ENCODE measurements around the gene GRIK1.

The GRIK1 gene

GRCh38 chr21:29775462-29775861 lies 164.3 kb downstream of the GRIK1 start:
- no peak for DNase-seq

GRCh38 chr21:29771491-29772066 lies 168.2 kb downstream of the GRIK1 start:
- DNase-seq, result no peak

GRCh38 chr21:29763674-29764073 lies 176.1 kb downstream of the GRIK1 start:
- no peak for DNase-seq

GRCh38 chr21:29762570-29763082 lies 177.2 kb downstream of the GRIK1 start:
- DNase-seq, result no peak

- no peak for DNase-seq
These were observed 186.6 kb downstream of the GRIK1 start for GRCh38 chr21:29753216-29753615.

GRCh38 chr21:29751473-29752185 lies 188.2 kb downstream of the GRIK1 start:
- DNase-seq, result no peak

- DNase-seq, result no peak
These were observed 189.8 kb downstream of the GRIK1 start for GRCh38 chr21:29749957-29750356.

GRCh38 chr21:29749223-29749622 lies 190.6 kb downstream of the GRIK1 start:
- no peak for DNase-seq

GRCh38 chr21:29748391-29749167 lies 191.2 kb downstream of the GRIK1 start:
- DNase-seq, result no peak

- no peak for DNase-seq
These were observed 198.0 kb downstream of the GRIK1 start for GRCh38 chr21:29741761-29742160.

- peak; percentile 9 to 65 (median 50) for DNase-seq
These were observed 200.6 kb downstream of the GRIK1 start for GRCh38 chr21:29739176-29739575.

- no peak for DNase-seq
These were observed 201.1 kb downstream of the GRIK1 start for GRCh38 chr21:29738730-29739129.

GRCh38 chr21:29737186-29737585 lies 202.6 kb downstream of the GRIK1 start:
- DNase-seq, result peak in 2 of 4 experiments; percentile 5 to 26

- no peak for DNase-seq
These were observed 209.5 kb downstream of the GRIK1 start for GRCh38 chr21:29730281-29730680.

- DNase-seq, result peak in 2 of 4 experiments; percentile 29 to 30
These were observed 213.8 kb downstream of the GRIK1 start for GRCh38 chr21:29726044-29726443.

GRCh38 chr21:29725025-29725736 lies 214.6 kb downstream of the GRIK1 start:
- DNase-seq, result no peak

GRCh38 chr21:29721964-29722363 lies 217.8 kb downstream of the GRIK1 start:
- no peak for DNase-seq

- DNase-seq, result no peak
These were observed 218.6 kb downstream of the GRIK1 start for GRCh38 chr21:29721221-29721620.

GRCh38 chr21:29719521-29719920 lies 220.3 kb downstream of the GRIK1 start:
- no peak for DNase-seq

GRCh38 chr21:29718081-29718815 lies 221.5 kb downstream of the GRIK1 start:
- DNase-seq, result no peak

- no peak for DNase-seq
These were observed 222.1 kb downstream of the GRIK1 start for GRCh38 chr21:29717659-29718058.

- no peak for DNase-seq
These were observed 223.0 kb downstream of the GRIK1 start for GRCh38 chr21:29716753-29717152.
